ENCODE data around the gene VENTX.

Gene VENTX

GRCh38 chr10:133201151-133201947, 36.3 kb upstream of the VENTX start:
- no peak for DNase-seq (ENCODE audit: low read depth)
- H3K4me3 ChIP-seq (ENCODE audit: low read depth, low read length): no peak overlapping the region

DNA sequence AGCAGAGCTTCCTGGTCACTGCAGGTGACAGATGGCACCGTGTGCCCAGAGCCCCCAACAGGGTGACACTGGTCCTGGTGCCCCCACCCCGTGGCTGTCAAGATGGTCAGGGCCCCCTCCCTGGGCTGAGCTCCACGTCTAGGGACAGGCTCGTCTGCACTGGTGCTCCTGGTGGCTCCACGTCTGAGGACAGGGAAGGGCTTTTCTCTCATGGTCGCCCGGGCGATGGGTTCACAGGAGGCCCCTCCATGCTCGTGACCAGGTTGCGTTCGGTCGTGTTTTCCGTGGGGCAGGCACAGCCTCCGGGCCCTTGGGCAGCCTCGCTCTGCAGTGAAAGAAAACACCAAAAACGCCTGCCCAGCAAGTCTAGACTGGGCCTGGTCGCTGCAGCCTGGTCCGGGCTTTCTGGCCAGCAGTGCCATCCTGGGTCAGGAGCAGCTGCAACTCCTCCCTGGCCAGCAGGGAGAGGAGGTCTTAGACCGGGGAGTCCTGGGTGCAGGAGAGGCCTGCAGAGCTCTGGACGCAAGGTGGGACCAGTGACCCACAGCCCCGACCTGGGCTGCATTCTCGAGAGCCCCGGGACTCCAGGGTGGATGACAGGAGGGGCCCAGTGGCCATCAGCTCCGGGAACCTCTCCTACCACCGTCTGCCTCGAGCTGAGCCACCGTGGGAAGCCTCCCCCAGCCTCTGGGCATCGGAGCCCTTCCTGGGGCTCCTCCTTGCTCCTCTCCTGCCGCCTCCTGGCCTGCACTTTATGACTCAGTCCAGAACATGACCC, 35.5 kb upstream of the VENTX start:
- H3K4me3 ChIP-seq (ENCODE audit: low read depth, low read length): no peak overlapping the region
- no peak for DNase-seq (ENCODE audit: low read depth)

GRCh38 chr10:133202778-133203651, 34.6 kb upstream of the VENTX start:
- no peak overlapping the region for H3K4me3 ChIP-seq (ENCODE audit: low read depth, low read length)

GRCh38 chr10:133203652-133204195, 33.9 kb upstream of the VENTX start:
- no peak for DNase-seq (ENCODE audit: low read depth)
- no peak overlapping the region for H3K4me3 ChIP-seq (ENCODE audit: low read depth, low read length)

More at GRCh38 chr10:133202778-133203651, 34.6 kb upstream of the VENTX start:
- DNase-seq (ENCODE audit: low read depth): no peak

GRCh38 chr10:133204226-133205015, 33.2 kb upstream of the VENTX start:
- H3K4me3 ChIP-seq (ENCODE audit: low read depth, low read length): no peak overlapping the region
- no peak for DNase-seq (ENCODE audit: low read depth)

DNA sequence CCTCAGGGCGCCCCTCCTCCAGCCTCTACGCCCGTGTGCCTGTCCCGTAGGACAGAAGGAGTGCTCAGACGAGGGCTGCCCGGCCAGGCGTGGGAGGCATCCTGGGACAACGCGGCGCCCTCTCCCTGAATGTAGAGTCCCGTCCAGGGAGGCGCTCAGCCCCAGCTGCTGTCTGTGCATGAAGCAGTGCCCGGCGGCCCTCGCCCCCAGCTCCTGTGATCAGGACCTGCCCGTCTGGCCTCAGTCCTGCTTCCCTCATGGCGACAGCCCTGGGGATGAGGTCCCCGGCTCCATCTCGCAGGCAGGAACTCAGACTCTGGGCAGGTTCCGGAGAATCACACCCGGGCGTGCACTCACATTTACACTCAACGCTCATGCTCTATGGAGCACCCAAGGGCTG, 32.5 kb upstream of the VENTX start:
- no peak overlapping the region for H3K4me3 ChIP-seq (ENCODE audit: low read depth, low read length)
- DNase-seq (ENCODE audit: low read depth): no peak

DNA sequence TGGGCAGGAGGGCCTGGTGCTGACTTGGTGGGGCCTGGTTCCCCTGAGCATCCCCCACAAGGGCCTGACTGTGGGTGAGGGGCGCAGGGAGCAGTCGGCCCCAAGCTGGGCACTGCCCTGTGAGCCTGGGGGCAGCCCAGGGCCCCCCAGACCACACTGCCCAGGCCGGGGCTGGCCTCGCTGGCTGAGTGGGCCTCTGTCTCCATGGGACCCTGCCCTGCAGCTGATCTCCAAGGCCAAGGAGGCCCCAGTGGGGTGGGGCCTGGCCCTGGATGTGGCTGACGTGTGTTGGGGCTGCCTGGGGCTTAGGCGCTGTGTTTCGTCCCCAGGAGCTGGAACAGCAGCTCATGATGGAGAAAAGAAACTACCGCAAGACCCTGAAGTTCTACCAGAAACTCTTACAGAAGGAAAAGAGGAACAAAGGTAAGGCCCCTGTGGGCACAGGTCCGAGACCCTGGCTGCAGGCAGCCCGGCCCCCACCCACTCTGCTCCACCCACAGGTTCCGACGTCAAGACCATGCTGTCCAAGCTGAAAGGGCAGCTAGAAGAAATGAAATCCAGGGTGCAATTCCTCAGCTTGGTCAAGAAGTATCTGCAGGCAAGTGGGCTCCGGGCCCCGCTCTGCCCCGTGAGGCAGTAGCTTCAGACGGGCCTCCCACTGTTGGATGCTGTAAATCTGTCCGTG, 31.2 kb upstream of the VENTX start:
- no peak for DNase-seq (ENCODE audit: low read depth)
- no peak overlapping the region for H3K4me3 ChIP-seq (ENCODE audit: low read depth, low read length)

- H3K4me3 ChIP-seq (ENCODE audit: low read depth, low read length): no peak overlapping the region
- DNase-seq (ENCODE audit: low read depth): no peak
These were observed 30.5 kb upstream of the VENTX start for GRCh38 chr10:133207041-133207600.

- no peak for DNase-seq (ENCODE audit: low read depth)
- H3K4me3 ChIP-seq (ENCODE audit: low read depth, low read length): no peak overlapping the region
These were observed 30.0 kb upstream of the VENTX start for GRCh38 chr10:133207627-133208026.

DNA sequence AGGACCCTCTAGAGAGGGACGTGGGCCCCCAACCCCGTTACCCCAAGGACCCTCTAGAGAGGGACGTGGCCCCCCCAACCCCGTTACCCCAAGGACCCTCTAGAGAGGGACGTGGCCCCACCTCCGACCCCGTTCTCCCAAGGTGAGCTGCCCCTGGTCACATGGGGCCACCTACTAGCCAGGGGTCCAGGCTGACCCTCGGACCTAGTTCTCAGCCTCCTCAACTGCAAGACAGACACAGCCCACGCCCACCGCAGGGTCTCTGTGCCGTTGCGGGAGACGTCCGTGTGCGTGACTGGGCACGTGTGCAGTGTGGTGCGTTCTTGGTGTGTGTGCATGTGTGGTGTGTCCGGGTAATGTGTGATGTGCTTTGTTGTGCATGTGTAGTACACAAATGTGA, 29.2 kb upstream of the VENTX start:
- no peak overlapping the region for H3K4me3 ChIP-seq (ENCODE audit: low read depth, low read length)
- no peak for DNase-seq (ENCODE audit: low read depth)

- DNase-seq (ENCODE audit: low read depth): no peak
- H3K4me3 ChIP-seq (ENCODE audit: low read depth, low read length): no peak overlapping the region
These were observed 28.5 kb upstream of the VENTX start for GRCh38 chr10:133209117-133209516.

DNA sequence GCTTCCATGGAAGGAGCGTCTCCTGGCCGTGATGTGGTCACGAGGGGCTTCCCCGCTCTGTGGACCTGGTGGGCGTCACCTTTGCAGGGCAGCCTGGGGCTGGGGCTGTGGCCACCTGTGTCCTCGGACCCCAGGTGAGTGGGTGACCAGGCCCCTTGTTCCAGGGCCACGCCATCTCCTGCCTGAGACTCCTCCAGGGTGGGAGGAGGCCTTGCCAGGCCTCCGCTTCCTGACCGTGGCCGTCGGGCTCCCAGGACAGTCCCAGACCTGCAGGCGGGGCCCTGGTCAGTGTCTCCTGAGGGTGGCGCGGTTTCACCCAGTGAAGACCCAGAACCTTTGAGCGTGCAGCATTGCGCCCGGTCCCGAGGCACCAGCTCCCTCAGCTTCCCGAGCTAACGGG, 28.0 kb upstream of the VENTX start:
- no peak overlapping the region for H3K4me3 ChIP-seq (ENCODE audit: low read depth, low read length)
- DNase-seq (ENCODE audit: low read depth): no peak

DNA sequence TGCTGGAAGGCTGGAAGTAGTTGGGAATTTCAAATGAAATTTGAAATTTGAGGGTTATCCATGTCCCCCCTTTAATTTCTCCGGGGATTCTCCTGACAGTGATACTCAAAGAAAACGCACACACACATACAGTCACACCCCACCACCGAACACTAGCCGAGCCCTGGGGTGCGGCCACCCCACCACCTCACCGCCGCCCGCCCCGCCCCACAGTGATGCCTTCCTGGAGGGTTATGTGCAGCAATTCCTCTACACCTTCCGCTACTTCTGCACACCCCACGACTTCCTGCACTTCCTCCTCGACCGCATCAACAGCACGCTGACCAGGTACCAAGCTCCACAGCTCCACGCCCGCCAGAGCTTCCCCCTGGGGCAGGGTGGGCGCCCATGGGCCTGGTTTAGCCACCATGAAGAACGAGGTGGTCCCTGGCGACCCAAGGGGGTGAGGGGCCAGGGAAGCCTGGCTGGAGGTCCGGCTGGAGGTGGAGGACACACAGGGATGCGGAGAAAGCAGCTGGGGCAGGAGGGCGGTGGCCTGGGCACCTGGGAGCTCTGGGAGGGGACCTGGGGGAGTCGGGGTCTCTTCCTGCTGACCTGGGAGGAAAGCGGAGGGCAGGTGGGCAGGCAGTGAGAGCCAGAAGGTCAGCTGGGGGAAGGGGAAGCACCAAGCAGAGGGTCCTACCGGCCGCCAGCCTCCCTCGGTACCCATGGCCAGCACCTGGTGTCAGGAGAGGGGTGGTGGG, 27.1 kb upstream of the VENTX start:
- DNase-seq (ENCODE audit: low read depth): no peak
- H3K4me3 ChIP-seq (ENCODE audit: low read depth, low read length): no peak overlapping the region

DNA sequence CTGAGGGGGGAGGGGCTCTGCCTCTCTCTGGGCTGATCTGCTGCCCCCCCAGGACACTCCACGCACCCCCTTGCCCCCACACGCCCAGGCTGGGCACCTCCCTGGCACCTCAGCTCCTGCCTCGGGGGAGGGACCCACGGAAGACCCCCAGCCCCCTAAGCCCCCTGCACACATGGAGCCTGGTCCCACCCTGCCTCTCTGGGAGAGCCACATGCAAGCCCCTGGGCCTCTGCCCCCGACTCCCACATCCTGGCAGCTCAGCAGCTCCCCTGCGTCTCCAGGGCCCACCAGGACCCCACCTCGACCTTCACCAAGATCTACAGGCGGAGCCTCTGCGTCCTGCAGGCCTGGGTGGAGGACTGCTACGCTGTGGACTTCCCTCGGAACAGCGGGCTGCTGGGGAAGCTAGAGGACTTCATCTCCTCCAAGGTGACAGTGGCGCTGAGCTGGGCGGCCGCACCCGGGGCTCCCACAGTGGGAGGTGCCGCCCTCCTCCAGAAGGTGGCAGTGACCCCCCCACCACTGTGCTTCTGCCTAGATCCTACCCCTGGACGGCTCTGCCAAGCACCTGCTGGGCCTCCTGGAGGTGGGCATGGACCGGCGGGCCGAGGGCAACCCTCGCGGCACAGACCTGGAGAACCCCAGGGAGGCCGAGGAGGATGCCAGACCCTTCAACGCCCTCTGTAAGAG, 26.4 kb upstream of the VENTX start:
- no peak for DNase-seq (ENCODE audit: low read depth)
- no peak overlapping the region for H3K4me3 ChIP-seq (ENCODE audit: low read depth, low read length)

GRCh38 chr10:133211959-133212852, 25.4 kb upstream of the VENTX start:
- no peak for DNase-seq (ENCODE audit: low read depth)
- H3K4me3 ChIP-seq (ENCODE audit: low read depth, low read length): no peak overlapping the region

Measured in skeletal muscle cell (primary cell).